Panc1 (cell line): ENCODE measurements around the gene LTB4R2. TPM values are rescaled to one million over a fixed set of nuclear protein-coding genes. Genes with fewer than 3 reads are reported as not detected.

Experiments used
- ATAC-seq: fragments of 200-7000 bp; cut with Tn5 transposase; 2 replicates; pipeline ENCODE4 v1.9.1; 2020; ENCODE audit warnings: mild to moderate bottlenecking, moderate library complexity
- BruUV-seq: library from RNA; stranded (reverse); fragments of 400-500 nt; replicated peaks from 2 replicates; lab custom pipeline; 2021; lab: Mats Ljungman, UMichigan
- CTCF ChIA-PET: fragments of 300-600 bp; sonication (Branson Sonifier 250); formaldehyde crosslinking; loops from one replicate; lab custom pipeline; 2022; ENCODE audit warnings: antibody characterized with exemption; lab: Charles Lee
- POLR2A ChIA-PET: fragments of 300-600 bp; sonication (Branson Sonifier 250); formaldehyde crosslinking; loops from one replicate; lab custom pipeline; 2022; ENCODE audit warnings: antibody characterized with exemption; lab: Charles Lee
- DNase-seq: peaks from one replicate; pipeline ENCODE4 v3.0.0-alpha.2; 2010; ENCODE audit warnings: low read depth, low spot score
- H3K27ac ChIP-seq: 2 replicates; pipeline ENCODE4 v1.5.1; 2011; ENCODE audit warnings: mild to moderate bottlenecking, low read length, inconsistent platforms
- H3K27me3 ChIP-seq: fragments of 200-500 bp; sonication (Bioruptor generic); 2 replicates; pipeline ENCODE4 v1.6.0; 2014; ENCODE audit warnings: low read length, inconsistent platforms; ENCODE audit not compliant: control insufficient read depth, insufficient read depth
- H3K36me3 ChIP-seq: fragments of 200-500 bp; sonication (Bioruptor generic); 2 replicates; pipeline ENCODE4 v1.5.1; 2014; ENCODE audit warnings: inconsistent platforms, mild to moderate bottlenecking, low read length, moderate library complexity; ENCODE audit not compliant: control insufficient read depth, insufficient read depth
- H3K4me1 ChIP-seq: 2 replicates; pipeline ENCODE4 v1.5.1; 2011; ENCODE audit warnings: inconsistent platforms, mild to moderate bottlenecking, low read length, moderate library complexity; ENCODE audit not compliant: control insufficient read depth, insufficient read depth
- H3K4me3 ChIP-seq, 2 experiments: 2 replicates each; pipeline ENCODE4 v1.5.1; 2011 to 2012; ENCODE audit warnings: low read depth in 2 of 2, low read length in 2 of 2, mild to moderate bottlenecking in 2 of 2, inconsistent platforms in 1 of 2, moderate library complexity in 1 of 2
- H3K9me3 ChIP-seq: fragments of 200-500 bp; sonication (Bioruptor generic); 2 replicates; pipeline ENCODE4 v1.5.1; 2014; ENCODE audit warnings: low read depth, mild to moderate bottlenecking, inconsistent platforms, low read length, moderate library complexity; ENCODE audit not compliant: control insufficient read depth, insufficient read depth
- CTCF ChIP-seq: fragments of 450-650 bp; IDR thresholded peaks from 2 replicates; pipeline ENCODE4 v1.5.1; 2017; ENCODE audit warnings: mild to moderate bottlenecking
- POLR2AphosphoS5 ChIP-seq: IDR thresholded peaks from 2 replicates; pipeline ENCODE4 v1.6.1; 2012; ENCODE audit warnings: mild to moderate bottlenecking, low read depth, low read length, moderate library complexity
- REST ChIP-seq, 2 experiments: IDR thresholded peaks; 2 replicates each; pipeline ENCODE4 v1.6.1; 2011 to 2012; ENCODE audit warnings: low read depth in 2 of 2, control low read depth in 1 of 2, low read length in 1 of 2, mild to moderate bottlenecking in 1 of 2, moderate library complexity in 1 of 2; ENCODE audit not compliant: insufficient read depth in 1 of 2
- SIN3A ChIP-seq: IDR thresholded peaks from 2 replicates; pipeline ENCODE4 v1.6.1; 2012; ENCODE audit warnings: low read depth, mild to moderate bottlenecking, low read length, moderate library complexity, borderline replicate concordance; ENCODE audit not compliant: insufficient read depth
- TCF7L2 ChIP-seq: IDR thresholded peaks from 2 replicates; pipeline ENCODE4 v1.6.1; 2011; ENCODE audit warnings: mild to moderate bottlenecking, low read depth, low read length, inconsistent platforms
- in situ Hi-C: cut with HindIII; loops from 2 replicates; pipeline ENCODE4 v1.10.0; 2016; ENCODE audit warnings: low sequenced_read_pairs, low pct_unique_long_range_greater_than_20kb
- intact Hi-C: fragments of 100-400 bp; cut with micrococcal nuclease; formaldehyde crosslinking; loops from one replicate; pipeline ENCODE4 v1.10.0; 2022; ENCODE audit not compliant: unreplicated experiment
- total RNA-seq: library from RNA; stranded (reverse); gene quantifications from one replicate; pipeline ENCODE4 v1.2.1, GENCODE V29; 2021; ENCODE audit not compliant: unreplicated experiment

The LTB4R2 gene
- total RNA-seq, 1 experiment from 2014 or later = 6.9 TPM

- ATAC-seq (no peak), DNase-seq (no peak)
- ChIA-PET POLR2A (no interaction called here), CTCF (no interaction called here)
- in situ Hi-C loops (no loop called here), intact Hi-C loops (no loop called here)
- no peaks in the 10 kb centered on the region for H3K36me3 ChIP-seq
- no peak for TF ChIP-seq CTCF
- no peak for TF ChIP-seq POLR2AphosphoS5
- no peak for TF ChIP-seq REST (IDR thresholded peaks at IDR 0.05; ENCODE audit: insufficient read depth in 1 of 2, low read depth in 2 of 2, low read length in 1 of 2)
- TF ChIP-seq TCF7L2 = no peak
- no peak for TF ChIP-seq SIN3A
- H3K27ac ChIP-seq = no peak overlapping the region
- no peak overlapping the region for H3K4me3 ChIP-seq
- H3K9me3 ChIP-seq = no peaks in the 10 kb centered on the region
- no TSS peak for BruUV-seq
- H3K27me3 ChIP-seq = no peaks in the 10 kb centered on the region
- H3K4me1 ChIP-seq = no peaks in the 10 kb centered on the region
Measured at GRCh38 chr14:24290746-24291145, 19.2 kb upstream of the LTB4R2 start.

GRCh38 chr14:24291446-24292117 is 18.4 kb upstream of the LTB4R2 start:
- Histone ChIP-seq H3K9me3 (no peaks in the 10 kb centered on the region), H3K27ac (no peak overlapping the region), H3K27me3 (no peaks in the 10 kb centered on the region), H3K4me3 (no peak overlapping the region), H3K36me3 (no peaks in the 10 kb centered on the region), H3K4me1 (no peaks in the 10 kb centered on the region)
- intact Hi-C loops (no loop called here), in situ Hi-C loops (no loop called here)
- ATAC-seq = no peak
- DNase-seq = no peak
- no TSS peak for BruUV-seq
- TF ChIP-seq TCF7L2 (no peak), REST (IDR thresholded peaks at IDR 0.05; ENCODE audit: insufficient read depth in 1 of 2, low read depth in 2 of 2, low read length in 1 of 2) (no peak), CTCF (no peak), POLR2AphosphoS5 (no peak), SIN3A (no peak)
- ChIA-PET CTCF (interaction anchor here (0.6 kb wide), 1 partner anchor 508 kb away, joined by 5 read pairs; no protein-coding TSS in a partner anchor), POLR2A (no interaction called here)
